A549 (cell line): Measurements from ENCODE around the gene CEP128.
A peak's percentile ranks its signal among the peaks of the same experiment; 100 is the strongest.

Source experiments
- CHD2 ChIP-seq: fragments of 150-350 bp; IDR thresholded peaks from 2 replicates; pipeline ENCODE4 v1.6.1; 2014; ENCODE audit warnings: low read length; ENCODE audit not compliant: partially characterized antibody
- CTCF ChIP-seq: fragments of >200 bp; sonication (Bioruptor Twin); formaldehyde crosslinking; IDR thresholded peaks from 3 replicates; pipeline ENCODE4 v1.5.1; 2016
- HMGXB4 ChIP-seq: fragments of 250-450 bp; sonication (Bioruptor Pico); IDR thresholded peaks from 2 replicates; pipeline ENCODE4 v1.5.0; 2021; ENCODE audit warnings: mild to moderate bottlenecking, moderate library complexity, borderline replicate concordance
- JUN ChIP-seq, 2 experiments: fragments of >200 bp; sonication (Bioruptor Twin); formaldehyde crosslinking; IDR thresholded peaks; 2 replicates in 1 of 2; 3 replicates in 1 of 2; pipeline ENCODE4 v1.6.1; 2016 to 2017
- MAX ChIP-seq: IDR thresholded peaks from 2 replicates; pipeline ENCODE4 v1.6.1; 2012
- PHF8 ChIP-seq: fragments of 200-600 bp; sonication (generic); IDR thresholded peaks from 2 replicates; pipeline ENCODE4 v1.6.1; 2016; ENCODE audit warnings: low read depth, mild to moderate bottlenecking, antibody characterized with exemption, moderate library complexity, borderline replicate concordance
- RAD21 ChIP-seq, 2 experiments: fragments of >200 bp in 1 of 2; sonication (Bioruptor Twin) in 1 of 2; formaldehyde crosslinking in 1 of 2; IDR thresholded peaks in 1 of 2; conservative IDR thresholded peaks in 1 of 2; 2 replicates in 1 of 2; 3 replicates in 1 of 2; pipeline ENCODE4 v1.6.1; 2012 to 2018; ENCODE audit warnings: inconsistent platforms in 1 of 2
- SMC3 ChIP-seq: fragments of >200 bp; sonication (Bioruptor Twin); formaldehyde crosslinking; IDR thresholded peaks from 3 replicates; pipeline ENCODE4 v1.6.1; 2018; ENCODE audit warnings: inconsistent platforms
- ZFP36 ChIP-seq: fragments of 450-650 bp; IDR thresholded peaks from 2 replicates; pipeline ENCODE4 v1.6.1; 2014; ENCODE audit warnings: borderline replicate concordance; ENCODE audit not compliant: partially characterized antibody

- TF ChIP-seq ZFP36 (no peak), CHD2 (no peak), PHF8 (no peak), CTCF (no peak), JUN (IDR thresholded peaks at IDR 0.05) (peak; percentile 26 to 51; a peak in 2 of 5 replicates), HMGXB4 (CRISPR knock-in tag) (no peak), MAX (peak; percentile 33; the same call in 1 of the 2 replicates), SMC3 (peak; percentile 29; the same call in 1 of the 3 replicates), RAD21 (conservative IDR thresholded peaks at IDR 0.05 in 1 of 2, IDR thresholded peaks at IDR 0.05 in 1 of 2) (peak in 1 of 2 experiments; percentile 28; a peak in 3 of 5 replicates)
Observed at GRCh38 chr14:80638620-80639515, 302.7 kb downstream of the CEP128 start.
